HG02973 (cell line): ENCODE results near the gene CD151.

Source experiments
- ATAC-seq: cut with Tn5 transposase; IDR thresholded peaks from one replicate; pipeline ENCODE4 v1.9.1; 2021; ENCODE audit warnings: moderate library complexity; ENCODE audit not compliant: unreplicated experiment

Gene CD151

DNA sequence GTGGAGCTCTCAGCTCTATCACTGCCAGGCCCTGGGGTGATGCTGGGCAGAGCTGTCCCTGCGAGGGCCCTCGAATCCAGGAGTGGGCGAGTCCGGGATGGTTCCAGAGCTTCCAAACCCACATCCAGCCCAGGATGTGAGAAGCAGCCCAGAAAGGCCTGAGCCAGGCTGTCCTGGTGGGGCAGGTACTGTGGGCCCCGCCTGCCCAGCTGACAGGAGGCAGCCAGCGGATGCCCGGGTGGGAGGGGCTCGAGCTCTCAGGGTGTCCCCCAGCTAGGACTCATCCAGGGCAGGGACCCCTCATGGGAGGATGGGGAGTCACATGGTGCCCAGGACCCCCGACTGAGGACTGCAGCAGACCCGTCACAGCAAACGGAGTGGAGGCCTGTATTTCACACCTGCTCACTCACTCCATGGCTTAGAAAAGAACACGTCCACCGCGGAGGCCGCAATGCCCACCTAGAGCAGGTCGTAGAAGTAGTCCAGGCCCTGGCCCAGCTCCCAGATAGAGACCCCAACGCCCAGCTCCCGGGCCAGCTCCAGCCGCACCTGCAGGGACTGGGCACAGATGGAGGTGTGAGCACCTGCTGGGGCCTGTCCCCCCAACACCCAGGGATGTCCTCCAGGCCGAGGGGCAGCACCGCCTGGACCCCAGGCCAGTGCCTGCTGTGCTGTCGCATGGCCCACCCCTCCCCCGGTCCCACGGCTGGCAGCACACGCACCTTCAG lies 36.8 kb downstream of the CD151 start:
- ATAC-seq = no peak

DNA sequence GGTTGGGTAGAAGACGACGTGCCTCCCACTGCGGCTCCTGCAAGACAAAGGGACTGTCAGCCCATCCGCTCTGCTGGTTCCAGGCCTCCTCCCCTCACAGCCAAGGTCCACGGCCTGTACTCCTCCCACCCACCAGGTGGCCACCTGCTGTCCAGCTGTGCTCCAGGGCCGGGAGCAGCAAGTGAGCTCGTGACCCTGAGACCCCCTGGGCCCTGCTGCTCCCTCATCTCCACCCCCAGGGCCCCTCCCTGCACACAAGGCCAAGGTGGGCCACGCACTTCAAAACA lies 37.3 kb downstream of the CD151 start:
- no peak for ATAC-seq

DNA sequence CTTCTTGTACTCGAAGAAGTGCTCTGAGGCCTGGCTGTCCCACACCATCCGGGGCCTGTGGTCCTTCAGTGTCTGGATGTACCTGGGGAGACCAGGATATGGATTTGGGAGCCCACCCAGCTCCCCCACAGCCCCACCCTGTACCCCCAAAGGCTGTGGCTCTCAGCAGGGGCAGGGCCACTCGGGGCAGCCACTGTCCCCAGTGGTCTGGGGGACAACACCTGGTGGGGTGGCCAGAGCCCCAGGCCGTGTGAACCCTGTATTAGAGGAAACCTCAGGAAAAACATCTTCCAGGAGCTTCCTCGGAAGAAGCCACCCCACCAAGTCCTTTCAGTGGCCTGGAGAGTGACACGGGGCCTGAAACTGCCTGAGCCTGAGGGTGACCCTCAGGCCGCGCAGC lies 37.7 kb downstream of the CD151 start:
- no peak for ATAC-seq

DNA sequence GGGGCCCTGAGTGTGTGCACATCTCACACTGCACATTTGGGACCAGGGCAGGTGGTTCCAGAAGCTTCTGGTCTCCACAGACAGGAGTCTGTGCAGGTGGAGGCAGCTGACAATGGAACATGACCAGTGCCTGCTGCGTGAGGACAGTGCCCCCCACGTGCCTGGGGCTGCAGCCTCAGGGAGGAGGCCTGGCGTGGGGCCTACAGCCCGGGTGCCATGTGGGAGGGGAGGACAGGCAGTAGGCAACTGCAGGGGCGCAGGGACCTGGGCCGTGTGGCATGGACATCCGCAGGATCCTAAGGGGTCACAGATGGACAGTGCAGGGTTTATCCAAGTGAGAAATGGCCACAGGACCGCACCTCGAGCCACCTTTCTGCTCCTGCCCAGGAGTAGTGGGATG lies 38.7 kb downstream of the CD151 start:
- no peak for ATAC-seq

DNA sequence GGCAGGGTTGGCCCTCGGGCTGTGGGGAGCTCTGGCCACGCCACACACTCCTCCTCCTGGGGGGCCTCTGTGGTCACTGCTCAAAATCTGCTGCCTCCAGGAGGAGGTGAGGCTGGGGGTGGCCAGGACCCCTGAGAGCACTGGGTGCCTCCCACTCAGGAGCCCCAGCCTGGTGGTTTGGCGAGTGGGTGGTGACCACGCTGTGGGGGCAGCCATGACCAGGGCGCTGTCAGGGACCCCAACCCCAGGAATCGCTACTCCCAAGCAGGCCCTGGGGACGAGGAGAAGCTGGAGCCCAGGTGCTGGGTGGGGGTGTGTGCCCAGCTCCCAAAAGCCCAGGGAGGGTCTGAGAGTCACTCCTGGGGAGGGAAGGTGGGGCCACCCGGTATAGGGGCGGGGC lies 40.0 kb downstream of the CD151 start:
- ATAC-seq = no peak

DNA sequence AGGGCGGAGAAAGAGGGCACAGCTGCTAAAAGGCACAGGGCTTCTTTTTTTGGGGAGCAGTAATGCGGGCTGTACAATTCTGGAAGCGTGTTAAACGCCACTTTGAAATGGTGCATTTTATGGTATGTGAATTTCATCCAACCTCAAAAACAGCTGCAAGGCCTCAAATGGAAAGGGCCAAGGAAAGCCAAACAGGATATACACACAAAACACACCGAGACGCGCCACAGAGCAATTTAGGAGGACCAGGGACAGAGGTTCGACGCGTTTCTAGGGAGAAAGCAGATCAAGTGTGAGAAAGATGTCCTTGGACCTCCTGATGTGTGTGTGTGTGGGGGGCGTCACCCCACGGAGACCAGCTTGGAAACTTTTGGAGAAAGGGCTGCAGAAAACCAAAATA lies 41.0 kb downstream of the CD151 start:
- ATAC-seq = no peak

DNA sequence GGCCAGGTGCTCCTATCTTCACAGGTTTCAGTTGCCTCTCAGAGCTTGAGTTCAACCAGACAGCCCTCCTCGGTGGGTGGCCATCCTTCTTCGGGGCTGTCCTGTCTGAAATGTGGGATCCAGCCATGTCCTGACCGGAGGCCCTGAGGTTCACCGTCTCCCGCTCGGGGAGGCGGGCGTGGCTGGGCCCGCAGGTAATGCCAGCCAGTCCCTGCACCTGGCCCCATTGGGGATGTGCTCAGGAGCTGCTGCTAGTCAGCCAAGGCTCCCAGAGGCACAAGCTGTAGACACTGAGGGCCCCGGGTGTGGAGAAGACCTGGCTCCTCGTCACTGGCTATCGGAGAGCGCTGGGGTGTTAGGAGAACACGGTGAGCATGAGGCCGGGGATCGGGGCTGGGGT lies 42.5 kb downstream of the CD151 start:
- no peak for ATAC-seq

DNA sequence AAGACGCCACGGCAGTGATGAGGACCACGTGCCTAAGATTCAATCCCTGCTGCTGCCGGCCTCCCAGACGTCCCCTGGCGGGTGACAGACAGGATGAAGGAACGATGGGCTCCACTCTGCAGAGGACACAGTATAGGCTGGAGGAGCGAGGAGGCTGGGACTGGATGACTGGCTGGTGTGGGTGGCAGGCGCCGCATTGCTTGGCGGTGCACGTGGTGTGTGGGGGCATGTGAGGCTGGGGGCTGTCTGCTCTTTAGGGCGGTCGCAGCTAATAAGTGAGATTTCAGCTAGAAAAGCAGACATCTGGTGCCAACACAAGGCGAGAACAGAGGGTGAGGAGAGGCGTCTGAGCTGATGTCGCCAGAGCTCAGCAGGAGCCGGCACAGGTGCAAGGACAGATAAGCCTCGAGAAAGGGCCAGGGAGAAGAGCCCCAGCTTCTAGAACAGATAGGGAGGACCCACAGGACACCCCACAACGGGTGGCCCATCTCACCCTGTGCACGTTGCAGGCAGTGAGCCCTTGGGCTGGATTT lies 43.1 kb downstream of the CD151 start:
- ATAC-seq = no peak

DNA sequence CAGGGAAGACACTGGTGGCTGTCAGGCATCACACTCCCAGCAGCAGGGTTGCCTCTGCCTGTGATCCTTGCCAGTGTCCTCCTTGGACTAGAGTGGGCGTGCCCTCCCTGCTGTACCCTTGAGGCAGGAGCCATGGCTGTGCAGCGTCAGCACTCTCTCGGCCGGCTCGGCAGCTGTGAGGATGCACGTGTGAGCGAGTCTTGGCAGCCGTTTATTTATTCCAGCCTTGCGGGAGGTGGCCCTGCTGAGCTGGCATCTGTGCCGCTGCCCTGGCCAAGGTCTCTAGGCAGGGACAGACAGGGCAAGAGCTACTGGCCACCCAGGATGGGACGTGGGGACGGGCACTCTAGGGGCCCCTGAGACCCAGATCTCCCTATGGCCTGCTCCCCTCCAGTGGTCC lies 43.8 kb downstream of the CD151 start:
- ATAC-seq = no peak

DNA sequence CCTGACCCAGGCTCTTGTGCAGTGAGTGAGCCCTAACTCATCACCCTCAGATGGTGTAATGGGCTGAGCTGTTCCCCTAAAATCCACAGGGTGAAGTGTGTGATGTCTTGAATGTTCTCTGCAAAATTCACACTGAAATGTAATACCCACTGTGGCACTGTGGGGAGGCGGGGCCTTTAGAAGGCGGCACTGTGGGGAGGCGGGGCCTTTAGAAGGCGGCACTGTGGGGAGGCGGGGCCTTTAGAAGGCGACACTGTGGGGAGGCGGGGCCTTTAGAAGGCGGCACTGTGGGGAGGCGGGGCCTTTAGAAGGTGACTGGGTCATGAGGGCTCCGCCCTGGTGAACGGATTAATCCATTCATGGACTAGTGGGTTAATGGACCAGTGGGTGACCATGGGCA lies 44.8 kb downstream of the CD151 start:
- no peak for ATAC-seq

DNA sequence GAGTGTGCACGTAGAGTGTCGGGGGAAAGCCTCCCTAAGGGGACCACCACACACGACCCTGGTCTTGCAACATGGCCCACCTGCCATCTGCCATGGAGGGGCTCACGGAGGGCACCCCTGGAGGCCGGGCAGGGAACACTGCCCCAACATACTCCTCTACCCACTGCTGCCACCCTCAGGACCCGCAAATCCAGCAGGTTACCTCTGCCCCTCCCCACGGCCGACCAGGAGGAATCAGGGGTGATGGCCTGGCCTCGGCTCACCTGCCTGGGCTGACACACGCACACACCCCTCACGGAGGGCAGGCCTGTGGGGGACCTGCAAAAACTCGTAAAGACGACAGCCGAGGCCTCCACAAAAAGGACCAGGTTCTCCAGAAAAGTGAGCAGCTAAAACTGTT lies 47.7 kb downstream of the CD151 start:
- no peak for ATAC-seq

DNA sequence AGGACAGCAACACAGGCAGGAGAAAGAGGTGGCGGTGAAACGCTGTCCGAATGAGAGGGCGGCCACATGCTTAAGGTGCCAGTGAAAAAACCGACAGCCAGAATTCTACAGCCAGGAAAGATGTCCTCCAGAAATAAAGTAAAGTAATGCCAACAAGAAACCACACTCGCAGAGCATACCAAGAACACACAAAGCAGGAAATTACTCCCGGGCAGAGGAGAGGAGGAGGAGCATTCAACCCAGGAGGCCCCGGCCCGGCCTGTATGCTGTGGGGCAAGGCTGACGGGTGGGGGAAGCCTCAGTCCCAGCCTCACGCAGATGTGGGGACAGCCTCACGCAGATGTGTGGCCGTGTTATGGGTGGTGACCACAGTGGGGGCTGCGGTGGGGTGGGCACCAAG lies 49.8 kb downstream of the CD151 start:
- no peak for ATAC-seq

DNA sequence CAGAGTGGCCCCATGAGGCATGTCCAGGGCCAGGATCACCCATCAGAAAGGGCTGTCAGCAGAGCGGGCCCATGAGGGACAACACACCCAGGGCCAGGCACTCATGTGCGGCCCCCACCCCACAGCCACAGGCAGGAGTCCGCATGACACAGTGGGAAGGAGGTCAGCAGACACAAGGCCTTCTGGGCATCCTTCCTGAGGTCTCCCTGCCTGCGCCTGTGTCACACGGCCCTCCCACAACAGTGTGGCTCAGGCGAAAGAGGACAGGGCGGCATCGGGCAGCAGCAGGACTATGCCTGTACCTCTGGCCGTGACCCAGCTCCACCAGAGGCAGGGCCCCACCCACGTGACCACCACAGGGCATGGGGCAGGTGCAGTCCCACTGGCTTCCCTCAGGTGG lies 50.8 kb downstream of the CD151 start:
- ATAC-seq = no peak

DNA sequence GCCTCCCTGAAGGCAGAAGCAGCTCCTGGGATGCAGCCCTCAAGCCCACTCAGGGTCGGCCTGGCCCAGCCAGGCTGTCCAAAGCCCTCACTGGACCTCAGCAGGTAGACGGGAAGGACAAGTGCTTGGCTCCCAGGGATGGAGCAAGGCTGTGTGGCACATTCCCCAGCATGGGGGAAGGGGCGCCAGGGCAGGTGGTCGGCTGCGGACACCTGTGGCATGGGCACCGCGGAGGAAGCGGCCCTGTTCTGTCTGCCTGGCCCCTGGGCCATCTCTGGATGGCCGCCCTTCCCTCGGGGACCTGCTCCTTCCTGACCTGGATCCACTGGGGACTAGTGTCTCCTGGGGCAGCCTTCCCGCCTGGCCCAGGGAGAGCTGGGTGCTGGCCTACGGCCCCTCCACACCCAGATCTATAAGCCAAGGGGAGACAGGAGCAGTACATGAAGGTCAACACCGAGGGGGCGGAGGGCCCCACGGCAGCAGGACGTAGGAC lies 51.9 kb downstream of the CD151 start:
- no peak for ATAC-seq

DNA sequence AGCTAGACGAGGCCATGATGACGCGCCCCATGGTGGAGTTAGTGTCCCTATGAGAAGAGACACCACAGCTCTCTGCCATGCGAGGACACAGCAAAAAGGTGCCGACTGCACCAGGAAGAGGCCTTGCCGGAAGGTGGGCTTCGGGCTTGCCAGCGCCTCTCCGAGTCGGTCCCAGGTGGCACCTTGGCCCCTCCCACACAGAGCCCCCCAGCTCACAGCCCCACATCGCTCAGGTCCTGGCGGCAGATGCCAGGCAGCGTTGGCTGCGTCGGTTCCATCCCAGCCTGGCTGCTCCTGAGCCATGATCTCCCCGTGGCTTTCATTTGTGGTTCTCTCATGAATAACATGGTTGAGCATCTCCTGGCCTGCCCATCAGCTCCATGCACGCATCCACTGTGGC lies 53.8 kb downstream of the CD151 start:
- ATAC-seq = no peak

DNA sequence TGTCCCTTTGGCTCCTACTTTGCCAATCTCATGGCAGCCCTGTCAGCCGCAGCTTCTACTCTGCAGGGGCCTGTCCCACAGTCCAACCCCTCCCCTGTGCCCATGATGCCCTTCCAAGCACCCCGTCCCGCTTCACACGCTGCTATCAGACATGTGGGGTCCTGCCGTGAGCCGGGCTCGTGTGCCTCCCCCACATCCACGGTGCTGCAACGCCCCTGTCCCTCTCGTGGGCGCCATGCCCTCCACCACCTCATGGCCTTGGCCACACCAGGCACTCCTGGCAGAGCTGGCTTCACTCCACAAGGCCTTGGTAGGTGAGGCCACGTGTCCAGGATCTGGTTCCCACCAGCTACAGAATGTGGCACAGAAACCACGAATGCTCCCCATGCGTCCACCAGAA lies 54.8 kb downstream of the CD151 start:
- ATAC-seq = no peak
